TTC549 (cell line): Measurements from ENCODE around the gene HIBADH.
A peak's percentile ranks its signal among the peaks of the same experiment; 100 is the strongest.

Experiments used
- FAIRE-seq: peaks from 2 replicates; lab custom pipeline; 2012; peaks lifted over from hg19 to GRCh38; lab: Jason Lieb, UNC

The HIBADH gene

DNA sequence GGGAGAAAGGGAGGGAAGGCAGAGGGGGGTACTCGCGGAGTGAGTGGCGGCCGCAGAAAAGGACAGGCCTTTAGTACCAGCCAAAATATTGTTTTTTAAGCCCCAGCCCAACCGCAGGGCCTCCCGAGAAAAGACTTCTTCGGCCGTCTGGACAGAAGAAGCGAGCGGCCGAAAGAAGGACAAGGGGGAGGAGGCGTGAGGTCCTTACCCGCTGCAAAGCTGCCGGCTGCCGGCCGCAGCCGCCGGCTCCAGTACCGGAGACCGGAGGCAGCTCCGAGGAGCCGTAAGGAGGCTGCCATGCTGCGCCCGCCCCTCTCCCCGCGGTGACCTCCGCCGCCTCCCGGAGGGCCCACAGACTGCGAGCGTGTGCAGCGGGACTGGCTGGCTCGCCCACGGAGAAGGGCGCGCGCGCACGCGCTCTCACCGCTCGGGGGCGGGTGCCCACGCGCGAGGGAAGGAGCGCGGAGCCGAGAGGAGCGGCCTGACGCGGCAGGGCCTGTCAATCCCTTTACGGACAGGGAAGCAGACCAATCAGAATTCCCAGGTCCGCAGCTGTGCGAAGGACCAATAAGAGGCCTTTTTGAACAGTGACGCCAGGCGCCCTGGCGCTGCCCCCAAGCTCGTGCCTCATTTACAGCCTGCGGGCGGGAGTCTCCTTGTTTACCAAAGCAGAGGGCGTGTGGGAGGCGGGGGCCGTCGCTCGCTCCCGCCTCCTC is at the start of gene HIBADH:
HIBADH (minus strand) TSS at position 394 of the 716 bp plus-strand sequence; CDS start at position 299, 95 bp downstream.
- FAIRE-seq: peak; percentile 81

- no peak for FAIRE-seq
Observed at GRCh38 chr7:27712217-27712616, 49.5 kb upstream of the HIBADH start.

DNA sequence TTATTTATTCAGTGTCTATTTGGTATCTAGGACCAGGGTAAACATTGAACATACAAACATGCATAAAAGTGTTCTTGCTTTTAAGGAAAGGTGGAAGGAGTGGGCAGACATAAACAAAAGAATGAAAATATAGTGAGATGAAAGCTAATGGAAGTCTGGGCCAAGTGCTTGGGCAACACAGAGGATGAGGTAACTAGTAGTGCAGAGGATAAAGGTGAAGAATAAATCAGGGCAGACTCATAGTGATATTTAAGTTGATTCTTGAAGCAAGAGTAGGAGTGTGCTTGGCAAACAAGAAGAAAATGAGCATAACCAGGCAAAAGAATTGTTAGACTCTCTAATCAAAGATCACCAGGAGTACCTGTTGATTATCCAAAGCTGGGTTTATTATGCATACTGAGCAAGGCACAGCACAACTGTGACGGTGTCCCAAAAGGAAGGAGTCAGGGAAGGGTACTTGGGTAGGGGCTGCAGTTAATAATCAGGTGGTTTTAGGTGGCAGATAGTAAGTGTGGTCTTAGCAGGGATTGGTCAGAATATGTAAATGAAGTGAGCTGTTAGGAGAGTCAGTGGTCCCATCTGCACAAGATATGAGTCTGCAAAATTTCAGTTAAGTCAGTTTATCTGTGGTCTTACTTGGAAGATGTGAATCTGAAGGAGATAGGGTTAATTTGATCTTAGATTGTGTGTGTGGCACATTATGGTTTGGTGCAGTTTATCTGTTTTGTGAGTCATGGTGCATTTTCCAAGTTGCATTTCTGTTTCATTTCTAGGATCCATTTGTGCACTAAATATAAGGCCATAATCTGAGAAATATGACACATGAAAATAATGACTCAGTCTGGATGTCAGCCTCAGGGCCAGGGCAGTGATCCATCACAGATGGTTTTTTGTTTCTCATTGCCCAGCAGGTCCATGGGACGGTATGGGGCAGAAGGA is 46.7 kb upstream of the HIBADH start:
- FAIRE-seq: no peak

DNA sequence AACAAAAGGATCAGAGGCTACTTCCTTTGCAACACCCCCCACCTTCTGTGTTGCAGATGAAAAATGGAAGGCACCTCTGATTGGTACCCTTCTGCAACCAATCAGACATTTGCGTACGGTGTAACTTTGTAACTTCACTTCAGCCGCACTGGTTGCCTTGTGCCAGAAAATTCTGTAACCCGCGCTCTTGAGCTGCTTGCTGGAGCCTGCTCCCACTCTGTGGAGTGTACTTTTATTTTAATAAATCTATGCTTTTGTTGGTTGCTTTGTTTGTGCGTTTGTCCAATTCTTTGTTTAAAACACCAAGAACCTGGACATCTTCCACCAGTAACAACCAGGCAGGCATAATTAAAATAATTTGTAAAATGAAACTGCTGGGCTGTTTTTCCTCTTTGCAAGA is 45.8 kb upstream of the HIBADH start:
- FAIRE-seq: no peak

DNA sequence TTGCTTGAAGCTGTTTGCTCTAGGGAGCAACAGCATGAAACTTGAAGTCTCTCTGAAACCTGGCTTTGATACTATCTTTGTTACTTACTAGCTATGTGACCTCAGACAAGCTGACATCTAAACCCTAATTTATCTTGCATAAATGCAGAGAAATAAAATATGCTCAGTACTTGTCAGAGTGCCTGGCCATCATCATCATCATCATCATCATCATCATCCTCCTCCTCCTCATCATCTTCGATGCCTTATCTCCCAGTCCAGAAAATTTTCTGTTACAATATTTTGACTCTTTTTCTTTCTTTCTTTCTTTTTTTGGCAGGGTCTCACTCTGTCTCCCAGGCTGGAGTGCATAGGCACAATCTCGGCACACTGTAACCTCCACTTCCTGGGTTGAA is 42.5 kb upstream of the HIBADH start:
- FAIRE-seq: no peak

- no peak for FAIRE-seq
Observed at GRCh38 chr7:27704422-27705199, 41.9 kb upstream of the HIBADH start.

GRCh38 chr7:27703181-27703580 is 40.5 kb upstream of the HIBADH start:
- no peak for FAIRE-seq

GRCh38 chr7:27700501-27700900 is 37.8 kb upstream of the HIBADH start:
- no peak for FAIRE-seq

DNA sequence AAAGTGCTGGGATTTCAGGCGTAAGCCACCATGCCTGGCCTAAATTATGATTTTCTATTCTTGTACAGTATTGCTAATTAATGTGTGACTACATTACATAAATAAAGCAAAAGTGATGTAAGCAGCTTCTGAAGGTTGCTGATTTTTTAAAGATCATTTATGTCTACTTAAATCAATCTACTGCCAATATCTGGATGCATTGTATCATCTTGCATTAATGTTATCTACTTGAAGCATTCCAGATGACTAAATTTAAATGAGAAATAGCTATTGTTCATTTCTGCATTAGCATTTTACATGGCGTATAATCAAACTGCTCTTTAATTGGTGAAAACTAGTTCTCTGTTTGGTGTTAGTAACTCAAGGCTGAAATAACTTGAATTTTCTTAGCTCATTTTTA is 37.1 kb upstream of the HIBADH start:
- no peak for FAIRE-seq

GRCh38 chr7:27697861-27698430 is 35.3 kb upstream of the HIBADH start:
- FAIRE-seq: no peak

DNA sequence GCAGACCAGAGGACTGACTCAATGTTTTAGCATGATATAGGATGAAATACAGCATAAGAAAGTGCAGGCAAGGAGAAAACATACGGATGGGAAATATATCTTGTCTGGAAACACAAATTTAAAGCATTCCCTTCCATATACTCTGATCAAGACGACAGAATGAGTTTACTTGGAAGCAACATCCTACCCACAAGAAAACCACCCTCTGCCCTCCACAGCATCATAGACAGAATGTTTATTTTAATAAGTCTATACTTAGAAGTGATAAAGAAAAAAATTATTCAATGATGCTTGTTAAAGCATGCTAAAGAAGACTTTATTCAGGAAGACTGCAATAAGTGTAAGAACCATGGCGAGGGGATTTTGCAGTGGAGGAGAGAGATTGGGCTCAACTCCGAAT is 32.4 kb upstream of the HIBADH start:
- FAIRE-seq: no peak

DNA sequence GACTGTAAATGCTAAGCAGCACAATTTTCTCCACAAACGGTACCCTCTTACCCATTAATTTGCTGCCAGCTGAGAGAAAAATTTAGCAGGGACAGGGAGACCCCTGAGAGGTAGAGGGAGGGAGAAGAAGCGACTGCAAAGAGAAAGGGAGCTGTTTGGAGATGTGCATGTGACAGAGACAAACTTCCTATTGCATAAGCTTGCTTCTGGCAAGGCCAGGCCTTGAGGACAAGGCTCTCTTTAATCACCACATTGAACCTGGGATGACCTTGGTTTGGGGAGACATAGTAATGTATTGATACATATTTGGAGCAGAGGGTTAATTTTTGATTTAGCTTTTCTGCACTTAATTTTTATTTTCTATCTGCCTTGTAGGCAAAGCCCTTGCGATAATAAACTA is 31.1 kb upstream of the HIBADH start:
- FAIRE-seq: no peak

- no peak for FAIRE-seq
Observed at GRCh38 chr7:27690649-27691048, 28.0 kb upstream of the HIBADH start.

DNA sequence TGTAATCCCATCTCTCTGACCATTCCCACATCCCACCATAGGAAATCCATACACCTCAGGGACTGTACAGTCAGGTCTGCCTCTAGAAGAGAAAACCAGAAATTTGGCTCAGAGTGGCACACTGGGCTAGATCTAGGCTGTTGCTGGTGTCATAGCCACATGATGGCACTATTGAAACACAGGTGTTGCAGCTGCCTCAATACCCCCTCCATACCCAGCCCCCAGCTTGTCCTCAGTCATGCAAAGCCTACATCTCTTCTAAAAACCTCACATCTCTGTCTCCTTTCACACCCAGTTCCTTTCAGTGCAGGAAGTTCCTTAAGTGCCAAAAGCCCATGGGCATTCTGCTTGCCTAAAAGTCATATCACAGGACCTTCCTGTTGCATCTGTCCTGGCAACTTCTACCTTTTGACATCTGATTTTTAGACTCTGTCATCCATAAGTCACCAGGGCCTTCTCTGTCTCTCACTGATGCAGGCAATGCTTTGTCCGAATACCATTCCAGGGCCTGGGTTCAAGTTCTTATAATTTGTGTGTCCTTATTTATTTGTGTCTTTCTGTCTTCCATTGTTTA is 27.0 kb upstream of the HIBADH start:
- no peak for FAIRE-seq

DNA sequence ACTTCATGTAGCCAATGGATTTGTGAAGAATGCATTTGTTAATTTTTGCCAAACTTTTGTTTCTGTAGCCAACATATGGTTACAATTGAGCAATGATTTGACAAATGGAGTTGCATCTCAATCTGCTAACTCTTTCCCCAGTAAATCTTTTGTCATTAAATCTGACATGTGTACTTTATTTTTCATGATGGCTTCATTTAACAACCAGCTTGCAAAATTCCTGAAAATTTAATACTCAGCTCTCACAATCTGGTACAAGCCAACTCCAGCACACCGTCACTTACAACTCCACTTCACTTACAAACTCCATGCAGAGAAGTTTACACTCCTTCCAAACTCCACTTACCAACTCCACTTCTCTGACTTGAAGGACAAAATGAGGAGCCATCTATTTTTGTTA is 26.5 kb upstream of the HIBADH start:
- FAIRE-seq: no peak

GRCh38 chr7:27688646-27689045 is 26.0 kb upstream of the HIBADH start:
- FAIRE-seq: no peak

DNA sequence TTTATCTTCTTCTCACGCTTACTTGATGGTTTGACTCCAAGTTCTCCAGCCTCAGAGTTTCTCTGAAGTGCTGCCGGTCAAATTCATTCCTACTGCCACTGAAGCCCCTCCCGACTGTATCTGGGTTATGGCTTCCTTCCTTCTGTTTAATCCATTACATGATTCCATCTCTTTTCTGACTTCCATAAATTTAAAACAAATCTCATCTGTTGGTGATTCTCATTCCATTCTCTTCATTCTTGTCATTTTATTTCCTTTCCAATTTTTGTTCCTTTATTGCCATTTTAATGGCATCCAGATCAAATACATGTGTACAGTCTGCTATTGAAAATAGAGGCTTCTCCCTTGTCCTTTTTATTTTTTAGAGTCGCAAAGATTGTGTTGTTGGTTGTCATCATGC is 25.4 kb upstream of the HIBADH start:
- FAIRE-seq: no peak

DNA sequence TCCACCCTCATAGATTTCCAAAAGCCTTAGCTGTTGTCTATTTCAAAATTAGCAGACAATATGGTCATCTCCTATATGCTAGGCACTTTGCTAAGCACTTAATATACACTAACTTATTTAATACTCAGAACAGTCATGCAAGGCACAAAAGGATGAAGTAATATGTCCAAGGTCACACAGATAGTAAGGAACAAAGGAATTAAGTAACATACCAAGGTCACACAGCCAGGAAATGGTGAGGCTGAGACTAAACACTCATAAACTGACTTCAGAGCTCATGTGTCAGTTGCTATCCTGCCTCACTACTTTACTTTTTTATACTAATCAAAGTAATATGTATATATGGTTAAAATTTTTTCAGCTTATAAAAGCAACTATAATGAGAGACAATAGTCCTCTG is 23.6 kb upstream of the HIBADH start:
- FAIRE-seq: no peak

- no peak for FAIRE-seq
Observed at GRCh38 chr7:27685893-27686292, 23.2 kb upstream of the HIBADH start.

DNA sequence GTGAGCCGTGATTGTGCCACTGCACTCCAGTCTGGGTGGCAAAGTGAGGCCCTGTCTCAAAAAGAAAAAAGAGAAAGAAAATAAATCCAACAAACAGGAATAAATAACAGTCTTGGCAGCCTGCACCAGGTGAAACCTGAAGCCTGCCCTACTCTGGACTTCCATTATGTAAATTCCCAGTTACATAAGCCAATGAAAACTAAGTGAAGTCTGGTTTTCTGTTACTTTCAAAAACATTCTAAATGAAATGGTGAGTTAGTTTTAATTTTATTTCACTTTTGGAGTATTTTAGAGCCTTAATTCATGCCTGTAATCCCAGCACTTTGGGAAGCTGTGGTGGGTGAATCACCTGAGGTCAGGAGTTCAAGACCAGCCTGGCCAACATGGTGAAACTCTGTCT is 22.5 kb upstream of the HIBADH start:
- no peak for FAIRE-seq

DNA sequence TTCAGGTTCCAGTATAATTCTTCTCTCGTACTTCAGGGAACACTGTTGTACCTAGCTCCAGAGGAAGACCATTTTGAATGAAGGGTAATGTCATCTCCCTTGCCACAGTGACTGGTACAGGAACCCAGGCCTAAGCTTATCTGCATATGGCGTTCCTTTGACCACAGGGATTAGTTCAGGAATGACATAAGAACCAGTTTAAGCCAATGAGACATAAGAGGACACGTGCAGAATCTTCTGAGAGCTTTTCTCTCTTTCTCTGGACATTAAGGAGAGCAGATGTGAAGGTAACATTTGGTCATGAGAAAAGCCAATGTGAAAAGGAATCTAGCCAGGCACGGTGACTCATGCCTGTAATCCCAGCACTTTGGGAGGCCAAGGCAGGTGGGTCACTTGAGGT is 21.8 kb upstream of the HIBADH start:
- no peak for FAIRE-seq

- no peak for FAIRE-seq
Observed at GRCh38 chr7:27680610-27681009, 17.9 kb upstream of the HIBADH start.
